ENCODE measurements around the gene AQP12B. TPM values are rescaled to one million over a fixed set of nuclear protein-coding genes. Genes with fewer than 3 reads are reported as not detected.

AQP12B gene
- total and polyA plus RNA-seq, 2 of the 13 experiments (the other 11 are each of a cell fraction or from before 2014, with no cell fraction given), result not detected

DNA sequence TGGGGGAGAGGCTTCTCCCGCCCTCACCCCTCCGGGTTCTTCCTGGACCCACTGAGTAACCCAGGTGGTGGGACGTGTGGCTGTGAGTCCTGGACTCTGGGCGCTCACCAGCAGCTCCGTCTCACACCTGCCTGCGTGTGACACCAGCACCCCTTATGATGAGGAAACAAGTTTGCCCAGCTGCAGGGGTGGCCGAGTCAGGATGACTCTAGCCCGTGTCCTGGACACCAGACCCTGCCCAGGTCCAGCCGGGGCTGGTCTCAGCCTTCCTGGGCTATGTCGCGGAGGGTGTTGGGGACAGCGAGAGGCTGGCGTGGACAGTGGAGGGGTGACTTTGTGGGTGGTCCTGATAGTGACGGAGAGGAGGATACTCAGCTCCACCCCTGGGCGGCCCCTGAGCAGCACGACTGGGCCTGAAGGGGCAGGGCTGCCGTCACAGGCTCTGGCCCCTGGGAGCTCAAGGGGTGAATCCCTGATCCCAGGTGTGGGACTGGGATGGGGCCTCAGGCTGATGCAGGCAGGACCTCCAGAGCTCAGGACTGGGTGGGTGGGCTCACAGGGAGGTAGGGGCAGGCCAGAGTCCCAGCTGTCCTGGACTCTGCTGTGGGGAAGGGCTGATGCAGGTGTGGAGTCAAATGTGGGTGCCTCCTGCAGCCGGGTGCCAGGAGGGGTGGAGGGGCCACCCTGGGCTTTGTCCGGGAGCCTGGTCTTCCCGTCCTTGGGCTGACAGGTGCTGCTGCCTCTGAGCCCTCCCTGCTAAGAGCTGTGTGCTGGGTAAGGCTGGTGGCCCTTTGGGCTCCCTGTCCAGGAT, 53.7 kb downstream of the AQP12B start (continued):
- TF ChIP-seq HMG20A (CRISPR knock-in tag; IDR thresholded peaks at IDR 0.05; ENCODE audit: borderline replicate concordance), result no peak
- TF ChIP-seq MYPOP (CRISPR knock-in tag; IDR thresholded peaks at IDR 0.05), result no peak
- TF ChIP-seq HOXA7 (CRISPR knock-in tag; IDR thresholded peaks at IDR 0.05), result no peak
- no peak for TF ChIP-seq ZNF83 (CRISPR knock-in tag; IDR thresholded peaks at IDR 0.05; ENCODE audit: borderline replicate concordance)
- TF ChIP-seq EP300 (IDR thresholded peaks at IDR 0.05; ENCODE audit: low read depth in 2 of 2, low read length in 2 of 2), result no peak
- TF ChIP-seq EP300 (CRISPR knock-in tag; IDR thresholded peaks at IDR 0.05; ENCODE audit: borderline replicate concordance), result no peak
- TF ChIP-seq ZKSCAN8 (CRISPR knock-in tag; IDR thresholded peaks at IDR 0.05; ENCODE audit: borderline replicate concordance), result no peak
- no peak for TF ChIP-seq NFKB2 (CRISPR knock-in tag; IDR thresholded peaks at IDR 0.05; ENCODE audit: borderline replicate concordance)
- peak; percentile 54 for TF ChIP-seq AGO1 (IDR thresholded peaks at IDR 0.05; ENCODE audit: low read depth, low read length, poor library complexity, severe bottlenecking)
- peak; percentile 52; the same call in 1 of the 2 replicates for TF ChIP-seq AKAP8 (CRISPR knock-in tag; IDR thresholded peaks at IDR 0.05)
- no peak for TF ChIP-seq SIX4 (CRISPR knock-in tag; IDR thresholded peaks at IDR 0.05)
- no peak for TF ChIP-seq PTBP1 (IDR thresholded peaks at IDR 0.05; ENCODE audit: low read depth, low read length, poor library complexity, severe bottlenecking)
- TF ChIP-seq ONECUT2 (CRISPR knock-in tag; IDR thresholded peaks at IDR 0.05), result no peak
- TF ChIP-seq, protein P1, sequence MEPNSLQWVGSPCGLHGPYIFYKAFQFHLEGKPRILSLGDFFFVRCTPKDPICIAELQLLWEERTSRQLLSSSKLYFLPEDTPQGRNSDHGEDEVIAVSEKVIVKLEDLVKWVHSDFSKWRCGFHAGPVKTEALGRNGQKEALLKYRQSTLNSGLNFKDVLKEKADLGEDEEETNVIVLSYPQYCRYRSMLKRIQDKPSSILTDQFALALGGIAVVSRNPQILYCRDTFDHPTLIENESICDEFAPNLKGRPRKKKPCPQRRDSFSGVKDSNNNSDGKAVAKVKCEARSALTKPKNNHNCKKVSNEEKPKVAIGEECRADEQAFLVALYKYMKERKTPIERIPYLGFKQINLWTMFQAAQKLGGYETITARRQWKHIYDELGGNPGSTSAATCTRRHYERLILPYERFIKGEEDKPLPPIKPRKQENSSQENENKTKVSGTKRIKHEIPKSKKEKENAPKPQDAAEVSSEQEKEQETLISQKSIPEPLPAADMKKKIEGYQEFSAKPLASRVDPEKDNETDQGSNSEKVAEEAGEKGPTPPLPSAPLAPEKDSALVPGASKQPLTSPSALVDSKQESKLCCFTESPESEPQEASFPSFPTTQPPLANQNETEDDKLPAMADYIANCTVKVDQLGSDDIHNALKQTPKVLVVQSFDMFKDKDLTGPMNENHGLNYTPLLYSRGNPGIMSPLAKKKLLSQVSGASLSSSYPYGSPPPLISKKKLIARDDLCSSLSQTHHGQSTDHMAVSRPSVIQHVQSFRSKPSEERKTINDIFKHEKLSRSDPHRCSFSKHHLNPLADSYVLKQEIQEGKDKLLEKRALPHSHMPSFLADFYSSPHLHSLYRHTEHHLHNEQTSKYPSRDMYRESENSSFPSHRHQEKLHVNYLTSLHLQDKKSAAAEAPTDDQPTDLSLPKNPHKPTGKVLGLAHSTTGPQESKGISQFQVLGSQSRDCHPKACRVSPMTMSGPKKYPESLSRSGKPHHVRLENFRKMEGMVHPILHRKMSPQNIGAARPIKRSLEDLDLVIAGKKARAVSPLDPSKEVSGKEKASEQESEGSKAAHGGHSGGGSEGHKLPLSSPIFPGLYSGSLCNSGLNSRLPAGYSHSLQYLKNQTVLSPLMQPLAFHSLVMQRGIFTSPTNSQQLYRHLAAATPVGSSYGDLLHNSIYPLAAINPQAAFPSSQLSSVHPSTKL (CRISPR knock-in tag; IDR thresholded peaks at IDR 0.05), result no peak
- TF ChIP-seq ZFP90 (CRISPR knock-in tag; IDR thresholded peaks at IDR 0.05; ENCODE audit: borderline replicate concordance), result no peak
- TF ChIP-seq SMAD9 (CRISPR knock-in tag; IDR thresholded peaks at IDR 0.05), result no peak
- TF ChIP-seq, protein P2, sequence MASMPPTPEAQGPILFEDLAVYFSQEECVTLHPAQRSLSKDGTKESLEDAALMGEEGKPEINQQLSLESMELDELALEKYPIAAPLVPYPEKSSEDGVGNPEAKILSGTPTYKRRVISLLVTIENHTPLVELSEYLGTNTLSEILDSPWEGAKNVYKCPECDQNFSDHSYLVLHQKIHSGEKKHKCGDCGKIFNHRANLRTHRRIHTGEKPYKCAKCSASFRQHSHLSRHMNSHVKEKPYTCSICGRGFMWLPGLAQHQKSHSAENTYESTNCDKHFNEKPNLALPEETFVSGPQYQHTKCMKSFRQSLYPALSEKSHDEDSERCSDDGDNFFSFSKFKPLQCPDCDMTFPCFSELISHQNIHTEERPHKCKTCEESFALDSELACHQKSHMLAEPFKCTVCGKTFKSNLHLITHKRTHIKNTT (CRISPR knock-in tag; IDR thresholded peaks at IDR 0.05), result no peak
- TF ChIP-seq ZNF839 (CRISPR knock-in tag; IDR thresholded peaks at IDR 0.05; ENCODE audit: borderline replicate concordance), result no peak
- no peak for TF ChIP-seq YY1 (IDR thresholded peaks at IDR 0.05; ENCODE audit: insufficient read depth, insufficient replicate concordance, low read depth, low read length)
- TF ChIP-seq, protein P3, sequence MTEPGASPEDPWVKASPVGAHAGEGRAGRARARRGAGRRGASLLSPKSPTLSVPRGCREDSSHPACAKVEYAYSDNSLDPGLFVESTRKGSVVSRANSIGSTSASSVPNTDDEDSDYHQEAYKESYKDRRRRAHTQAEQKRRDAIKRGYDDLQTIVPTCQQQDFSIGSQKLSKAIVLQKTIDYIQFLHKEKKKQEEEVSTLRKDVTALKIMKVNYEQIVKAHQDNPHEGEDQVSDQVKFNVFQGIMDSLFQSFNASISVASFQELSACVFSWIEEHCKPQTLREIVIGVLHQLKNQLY (CRISPR knock-in tag; IDR thresholded peaks at IDR 0.05), result no peak
- TF ChIP-seq RBM22 (optimal IDR thresholded peaks at IDR 0.05; ENCODE audit: low read length), result no peak
- peak; percentile 58 for TF ChIP-seq AGO2 (optimal IDR thresholded peaks at IDR 0.05; ENCODE audit: low read depth, low read length)
- TF ChIP-seq POLR2G (IDR thresholded peaks at IDR 0.05; ENCODE audit: low read depth, low read length), result 0 out of 2 replicates have a peak, but pooled peaks have one; percentile 20
- TF ChIP-seq JUND (CRISPR knock-in tag; IDR thresholded peaks at IDR 0.05), result no peak

Data from HepG2 (cell line).